BJ (cell line): ENCODE results near the gene CDC14A. TPM values are rescaled to one million over a fixed set of nuclear protein-coding genes. Genes with fewer than 3 reads are reported as not detected.

Experiments used
- CTCF ChIA-PET: fragments of 350-600 bp; formaldehyde crosslinking; extraction: SDS; loops from one replicate; lab custom pipeline; 2021; ENCODE audit warnings: antibody characterized with exemption, inconsistent platforms; lab: Yijun Ruan, JAX
- POLR2A ChIA-PET: fragments of 300-600 bp; sonication (Branson Sonifier 250); formaldehyde crosslinking; extraction: SDS; loops from one replicate; lab custom pipeline; 2021; ENCODE audit warnings: antibody characterized with exemption; lab: Charles Lee
- DNase-seq: peaks from one replicate; pipeline ENCODE4 v3.0.0-alpha.2; 2011; ENCODE audit warnings: low read depth
- H3K27me3 ChIP-seq: 2 replicates; pipeline ENCODE4 v1.6.0; 2011; ENCODE audit warnings: low read length; ENCODE audit not compliant: control insufficient read depth, insufficient read depth
- H3K36me3 ChIP-seq: 2 replicates; pipeline ENCODE4 v1.5.1; 2011; ENCODE audit warnings: low read length; ENCODE audit not compliant: control insufficient read depth, insufficient read depth
- H3K4me3 ChIP-seq: 2 replicates; pipeline ENCODE4 v1.5.1; 2011; ENCODE audit warnings: low read depth, mild to moderate bottlenecking, control low read depth, low read length
- CTCF ChIP-seq: IDR thresholded peaks from 2 replicates; pipeline ENCODE4 v1.5.1; 2011; ENCODE audit warnings: low read depth, mild to moderate bottlenecking, control low read depth, inconsistent platforms, low read length, moderate library complexity; ENCODE audit not compliant: insufficient read depth
- polyA plus RNA-seq: library from polyadenylated mRNA; depleted of rRNA; stranded (reverse); fragments of >200 nt; gene quantifications from 2 replicates; pipeline ENCODE4 v1.2.3, GENCODE V29; 2011

The CDC14A gene
- polyA plus RNA-seq, 1 experiment = 1.6 TPM

GRCh38 chr1:100306735-100307313 lies 45.5 kb upstream of the CDC14A start:
- Histone ChIP-seq H3K27me3 (no peaks in the 10 kb centered on the region), H3K36me3 (no peaks in the 10 kb centered on the region), H3K4me3 (no peak overlapping the region)
- DNase-seq = no peak
- no peak for TF ChIP-seq CTCF
- ChIA-PET POLR2A (no interaction called here), CTCF (no interaction called here)

GRCh38 chr1:100308777-100309176 lies 43.5 kb upstream of the CDC14A start:
- no peaks in the 10 kb centered on the region for H3K27me3 ChIP-seq
- POLR2A ChIA-PET = no interaction called here
- CTCF ChIA-PET = no interaction called here
- TF ChIP-seq CTCF = no peak
- no peaks in the 10 kb centered on the region for H3K36me3 ChIP-seq
- H3K4me3 ChIP-seq = no peak overlapping the region
- DNase-seq = no peak

GRCh38 chr1:100309863-100310262 lies 42.4 kb upstream of the CDC14A start:
- H3K36me3 ChIP-seq = no peaks in the 10 kb centered on the region
- no peaks in the 10 kb centered on the region for H3K27me3 ChIP-seq
- ChIA-PET CTCF (no interaction called here), POLR2A (no interaction called here)
- H3K4me3 ChIP-seq = no peak overlapping the region
- DNase-seq = no peak
- no peak for TF ChIP-seq CTCF

GRCh38 chr1:100313382-100313781 lies 38.9 kb upstream of the CDC14A start:
- CTCF ChIA-PET = no interaction called here
- H3K36me3 ChIP-seq = no peaks in the 10 kb centered on the region
- DNase-seq = no peak
- H3K4me3 ChIP-seq = no peak overlapping the region
- TF ChIP-seq CTCF = no peak
- POLR2A ChIA-PET = no interaction called here
- no peaks in the 10 kb centered on the region for H3K27me3 ChIP-seq

GRCh38 chr1:100316622-100317021 lies 35.7 kb upstream of the CDC14A start:
- Histone ChIP-seq H3K4me3 (no peak overlapping the region), H3K27me3 (no peaks in the 10 kb centered on the region), H3K36me3 (no peaks in the 10 kb centered on the region)
- no peak for DNase-seq
- TF ChIP-seq CTCF = no peak
- POLR2A ChIA-PET = no interaction called here
- CTCF ChIA-PET = no interaction called here
